Sigmoid colon (tissue), 4 donors: ENCODE measurements around the gene PLEKHN1.

Source experiments
- EP300 ChIP-seq, 4 donors: sonication (generic); formaldehyde crosslinking; IDR thresholded peaks; one replicate each; pipeline ENCODE4 v1.6.1; 2017; ENCODE audit warnings: antibody characterized with exemption in 4 of 4
- POLR2A ChIP-seq, 2 donors: fragments of 450-650 bp; IDR thresholded peaks; one replicate each; pipeline ENCODE4 v1.6.1; 2016; ENCODE audit warnings: antibody characterized with exemption in 2 of 2, mild to moderate bottlenecking in 2 of 2, moderate library complexity in 2 of 2
- TF ChIP-seq, protein P1 (sequence below), 4 experiments: fragments of 450-650 bp in 3 of 4; fragments of 200-600 bp in 1 of 4; IDR thresholded peaks; one replicate each; pipeline ENCODE4 v1.5.1; 2016 to 2019; ENCODE audit warnings: antibody characterized with exemption in 4 of 4, mild to moderate bottlenecking in 3 of 4, moderate library complexity in 2 of 4

- TF ChIP-seq, protein P1, sequence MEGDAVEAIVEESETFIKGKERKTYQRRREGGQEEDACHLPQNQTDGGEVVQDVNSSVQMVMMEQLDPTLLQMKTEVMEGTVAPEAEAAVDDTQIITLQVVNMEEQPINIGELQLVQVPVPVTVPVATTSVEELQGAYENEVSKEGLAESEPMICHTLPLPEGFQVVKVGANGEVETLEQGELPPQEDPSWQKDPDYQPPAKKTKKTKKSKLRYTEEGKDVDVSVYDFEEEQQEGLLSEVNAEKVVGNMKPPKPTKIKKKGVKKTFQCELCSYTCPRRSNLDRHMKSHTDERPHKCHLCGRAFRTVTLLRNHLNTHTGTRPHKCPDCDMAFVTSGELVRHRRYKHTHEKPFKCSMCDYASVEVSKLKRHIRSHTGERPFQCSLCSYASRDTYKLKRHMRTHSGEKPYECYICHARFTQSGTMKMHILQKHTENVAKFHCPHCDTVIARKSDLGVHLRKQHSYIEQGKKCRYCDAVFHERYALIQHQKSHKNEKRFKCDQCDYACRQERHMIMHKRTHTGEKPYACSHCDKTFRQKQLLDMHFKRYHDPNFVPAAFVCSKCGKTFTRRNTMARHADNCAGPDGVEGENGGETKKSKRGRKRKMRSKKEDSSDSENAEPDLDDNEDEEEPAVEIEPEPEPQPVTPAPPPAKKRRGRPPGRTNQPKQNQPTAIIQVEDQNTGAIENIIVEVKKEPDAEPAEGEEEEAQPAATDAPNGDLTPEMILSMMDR (IDR thresholded peaks at IDR 0.05), result no peak
- TF ChIP-seq EP300 (IDR thresholded peaks at IDR 0.05) (no peak), POLR2A (IDR thresholded peaks at IDR 0.05) (no peak)
Measured at GRCh38 chr1:942864-943533, 23.3 kb upstream of the PLEKHN1 start.
